Peyer's patch (tissue), 4 donors: ENCODE results near the gene PPP6C. TPM values are rescaled to one million over a fixed set of nuclear protein-coding genes. Genes with fewer than 3 reads are reported as not detected.

Experiments used
- DNase-seq, 3 donors: peaks; one replicate each; pipeline ENCODE4 v3.0.0-alpha.2; 2017 to 2019
- H3K27ac ChIP-seq, 4 donors: fragments of 200-600 bp; sonication (generic); one replicate each; pipeline ENCODE4 v1.5.1; 2016 to 2019
- H3K27me3 ChIP-seq, 2 donors: fragments of 200-600 bp; sonication (generic); one replicate each; pipeline ENCODE4 v1.5.1; 2019
- H3K36me3 ChIP-seq, 3 donors: fragments of 200-600 bp; sonication (generic); one replicate each; pipeline ENCODE4 v1.5.1; 2016 to 2019
- H3K4me1 ChIP-seq, 4 donors: fragments of 200-600 bp; sonication (generic); one replicate each; pipeline ENCODE4 v1.5.1; 2016 to 2019
- H3K4me3 ChIP-seq, 4 donors: fragments of 200-600 bp; sonication (generic); 1 replicate in 3 of 4; 2 replicates in 1 of 4; pipeline ENCODE4 v1.5.1; 2016 to 2019; ENCODE audit warnings: mild to moderate bottlenecking in 1 of 4
- H3K9me3 ChIP-seq, 4 donors: fragments of 200-600 bp; sonication (generic); one replicate each; pipeline ENCODE4 v1.5.1; 2016 to 2019; ENCODE audit warnings: mild to moderate bottlenecking in 1 of 4
- POLR2A ChIP-seq, 2 donors: fragments of 450-650 bp; IDR thresholded peaks; one replicate each; pipeline ENCODE4 v1.5.1; 2017; ENCODE audit warnings: antibody characterized with exemption in 2 of 2, mild to moderate bottlenecking in 2 of 2, moderate library complexity in 2 of 2
- total RNA-seq, 4 donors: library from RNA; depleted of rRNA; stranded (reverse); fragments of >200 nt; gene quantifications; one replicate each; pipeline ENCODE4 v1.1.0, GENCODE V29; 2016
- TF ChIP-seq, protein P1 (sequence below), 6 experiments: fragments of 450-650 bp in 4 of 6; fragments of 200-600 bp in 2 of 6; sonication (generic) in 1 of 6; IDR thresholded peaks; one replicate each; pipeline ENCODE4 v1.5.1; 2017 to 2019; ENCODE audit warnings: antibody characterized with exemption in 6 of 6, mild to moderate bottlenecking in 3 of 6, moderate library complexity in 1 of 6

PPP6C gene
- total RNA-seq, 4 donors from 2014 or later = 15.5 to 29.9 (median 20.0) TPM

DNA sequence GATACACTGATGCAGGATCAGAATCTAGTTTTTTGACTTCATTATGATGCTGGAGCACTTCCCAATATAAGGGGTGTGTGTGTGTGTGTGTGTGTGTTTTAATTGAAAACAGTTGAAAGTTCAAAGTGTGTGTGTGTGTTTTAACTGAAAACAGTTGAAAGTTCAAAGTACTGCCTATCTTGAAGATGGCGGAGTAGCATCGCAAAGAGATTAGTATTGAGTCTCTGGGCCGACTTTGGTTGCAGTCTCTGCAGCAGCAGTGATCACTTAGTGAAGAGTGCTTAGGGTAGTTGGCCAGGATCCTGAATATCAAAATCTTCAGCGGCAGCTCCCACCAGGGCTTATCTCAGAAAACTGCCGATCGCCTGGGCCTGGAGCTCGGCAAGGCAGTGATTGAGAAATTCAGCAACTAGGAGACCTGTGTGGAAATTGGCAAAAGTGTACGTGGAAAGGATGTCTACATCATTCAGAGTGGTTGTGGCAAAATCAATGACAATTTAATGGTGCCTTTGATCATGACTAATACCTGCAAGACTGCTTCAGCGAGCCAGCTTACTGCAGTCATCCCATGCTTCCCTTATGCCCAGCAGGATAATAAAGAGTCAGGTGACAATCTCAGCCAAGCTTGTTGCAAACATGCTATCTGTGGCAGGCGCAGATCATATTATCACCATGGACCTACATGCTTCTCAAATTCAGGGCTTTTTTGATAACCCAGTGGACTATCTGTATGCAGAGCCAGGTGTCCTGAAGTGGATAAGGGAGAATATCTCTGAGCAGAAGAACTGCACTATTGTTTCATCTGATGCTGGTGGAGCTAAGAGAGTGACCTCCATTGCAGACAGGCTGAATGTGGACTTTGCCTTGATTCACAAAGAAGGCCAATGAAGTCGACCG, 39.0 kb downstream of the PPP6C start:
- H3K4me3 ChIP-seq = no peak overlapping the region
- DNase-seq = no peak
- H3K9me3 ChIP-seq = no peaks in the 10 kb centered on the region
- H3K27me3 ChIP-seq = no peaks in the 10 kb centered on the region
- H3K36me3 ChIP-seq = peaks cover 0 to 60% (median 0%) of the 10 kb centered on the region in 3 donors
- no peak overlapping the region for H3K27ac ChIP-seq
- TF ChIP-seq, protein P1, sequence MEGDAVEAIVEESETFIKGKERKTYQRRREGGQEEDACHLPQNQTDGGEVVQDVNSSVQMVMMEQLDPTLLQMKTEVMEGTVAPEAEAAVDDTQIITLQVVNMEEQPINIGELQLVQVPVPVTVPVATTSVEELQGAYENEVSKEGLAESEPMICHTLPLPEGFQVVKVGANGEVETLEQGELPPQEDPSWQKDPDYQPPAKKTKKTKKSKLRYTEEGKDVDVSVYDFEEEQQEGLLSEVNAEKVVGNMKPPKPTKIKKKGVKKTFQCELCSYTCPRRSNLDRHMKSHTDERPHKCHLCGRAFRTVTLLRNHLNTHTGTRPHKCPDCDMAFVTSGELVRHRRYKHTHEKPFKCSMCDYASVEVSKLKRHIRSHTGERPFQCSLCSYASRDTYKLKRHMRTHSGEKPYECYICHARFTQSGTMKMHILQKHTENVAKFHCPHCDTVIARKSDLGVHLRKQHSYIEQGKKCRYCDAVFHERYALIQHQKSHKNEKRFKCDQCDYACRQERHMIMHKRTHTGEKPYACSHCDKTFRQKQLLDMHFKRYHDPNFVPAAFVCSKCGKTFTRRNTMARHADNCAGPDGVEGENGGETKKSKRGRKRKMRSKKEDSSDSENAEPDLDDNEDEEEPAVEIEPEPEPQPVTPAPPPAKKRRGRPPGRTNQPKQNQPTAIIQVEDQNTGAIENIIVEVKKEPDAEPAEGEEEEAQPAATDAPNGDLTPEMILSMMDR (IDR thresholded peaks at IDR 0.05) = no peak
- no peak for TF ChIP-seq POLR2A (IDR thresholded peaks at IDR 0.05)
- no peaks in the 10 kb centered on the region for H3K4me1 ChIP-seq

DNA sequence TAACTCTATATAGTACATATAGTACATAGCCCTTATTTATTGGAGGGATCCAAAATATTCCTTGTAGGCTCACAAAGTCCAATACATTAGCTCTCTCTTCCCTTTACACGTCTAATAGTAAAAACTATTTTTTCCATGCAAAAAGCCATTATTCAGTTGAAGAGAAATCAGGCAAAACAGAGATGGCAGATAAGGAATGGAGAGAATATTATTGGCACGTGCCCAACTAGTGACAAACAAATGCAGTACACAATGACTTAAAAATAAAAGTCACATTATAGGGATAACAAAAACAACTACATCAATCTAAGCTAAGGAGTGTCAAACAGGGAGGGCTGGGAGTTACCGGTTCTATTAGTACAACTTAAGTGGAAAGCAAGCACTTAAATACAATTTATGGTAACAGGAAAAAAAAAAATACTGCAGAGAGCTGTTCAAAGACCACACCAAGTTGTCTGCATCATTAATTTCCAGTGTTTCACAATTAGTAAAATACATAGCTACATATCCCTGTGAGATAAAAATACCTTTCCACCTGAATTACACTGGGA, 42.1 kb downstream of the PPP6C start:
- DNase-seq = no peak
- Histone ChIP-seq H3K9me3 (no peaks in the 10 kb centered on the region), H3K27me3 (no peaks in the 10 kb centered on the region)

DNA sequence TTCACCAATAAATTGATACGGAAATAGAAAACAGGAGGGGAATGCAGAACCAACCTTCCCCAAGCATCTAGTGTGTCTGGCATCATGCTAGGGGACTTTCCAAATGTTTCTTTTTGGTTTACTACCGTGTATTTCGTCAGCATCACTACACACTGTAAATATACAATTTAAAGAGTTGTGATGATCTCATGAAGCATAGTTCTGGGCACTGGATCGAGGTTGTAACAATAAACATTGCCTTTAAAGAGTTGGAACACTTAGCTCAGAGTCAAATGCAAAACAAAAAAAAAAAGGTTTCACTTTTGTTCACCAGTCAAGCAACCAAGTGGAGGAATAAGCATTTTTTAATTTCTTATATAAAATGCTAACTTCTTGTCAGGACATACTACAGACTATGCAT, 43.4 kb downstream of the PPP6C start:
- Histone ChIP-seq H3K9me3 (no peaks in the 10 kb centered on the region), H3K27me3 (no peaks in the 10 kb centered on the region), H3K4me1 (peaks cover 0 to 7% (median 0%) of the 10 kb centered on the region in 4 donors), H3K36me3 (peaks cover 0 to 21% (median 0%) of the 10 kb centered on the region in 3 donors), H3K27ac (no peak overlapping the region), H3K4me3 (no peak overlapping the region)
- no peak for TF ChIP-seq POLR2A (IDR thresholded peaks at IDR 0.05)
- TF ChIP-seq, protein P1 (IDR thresholded peaks at IDR 0.05) = no peak
- DNase-seq = no peak

More for the DNA sequence above, 42.1 kb downstream of the PPP6C start:
- Histone ChIP-seq H3K27ac (no peak overlapping the region), H3K4me1 (peaks cover 0 to 4% (median 0%) of the 10 kb centered on the region in 4 donors), H3K4me3 (no peak overlapping the region), H3K36me3 (peaks cover 0 to 33% (median 0%) of the 10 kb centered on the region in 3 donors)
- TF ChIP-seq POLR2A (IDR thresholded peaks at IDR 0.05) = no peak

DNA sequence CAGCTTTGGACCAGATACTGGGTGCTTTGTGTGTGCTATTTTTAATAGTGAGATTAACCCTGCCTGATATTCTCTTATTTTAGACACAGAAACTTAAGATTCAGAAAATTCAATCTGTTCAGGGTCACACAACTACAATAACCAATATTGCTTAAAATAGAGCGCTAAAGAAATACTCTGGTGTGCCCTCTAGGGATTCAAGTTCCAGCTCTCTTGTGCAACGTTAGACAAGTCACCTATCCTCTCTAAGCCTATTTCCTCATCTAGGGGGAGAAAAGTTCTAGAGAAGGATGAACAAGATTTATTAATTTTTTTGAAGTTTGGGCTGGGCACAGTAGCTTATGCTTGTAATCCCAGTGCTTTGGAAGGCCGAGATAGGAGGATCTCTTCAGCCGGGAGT, 44.2 kb downstream of the PPP6C start:
- H3K36me3 ChIP-seq = peaks cover 0 to 12% (median 0%) of the 10 kb centered on the region in 3 donors
- DNase-seq = no peak
- no peaks in the 10 kb centered on the region for H3K9me3 ChIP-seq
- peaks cover 0 to 7% (median 0%) of the 10 kb centered on the region in 4 donors for H3K4me1 ChIP-seq
- no peaks in the 10 kb centered on the region for H3K27me3 ChIP-seq
- TF ChIP-seq, protein P1 (IDR thresholded peaks at IDR 0.05) = no peak
- no peak for TF ChIP-seq POLR2A (IDR thresholded peaks at IDR 0.05)
- H3K4me3 ChIP-seq = no peak overlapping the region
- no peak overlapping the region for H3K27ac ChIP-seq

DNA sequence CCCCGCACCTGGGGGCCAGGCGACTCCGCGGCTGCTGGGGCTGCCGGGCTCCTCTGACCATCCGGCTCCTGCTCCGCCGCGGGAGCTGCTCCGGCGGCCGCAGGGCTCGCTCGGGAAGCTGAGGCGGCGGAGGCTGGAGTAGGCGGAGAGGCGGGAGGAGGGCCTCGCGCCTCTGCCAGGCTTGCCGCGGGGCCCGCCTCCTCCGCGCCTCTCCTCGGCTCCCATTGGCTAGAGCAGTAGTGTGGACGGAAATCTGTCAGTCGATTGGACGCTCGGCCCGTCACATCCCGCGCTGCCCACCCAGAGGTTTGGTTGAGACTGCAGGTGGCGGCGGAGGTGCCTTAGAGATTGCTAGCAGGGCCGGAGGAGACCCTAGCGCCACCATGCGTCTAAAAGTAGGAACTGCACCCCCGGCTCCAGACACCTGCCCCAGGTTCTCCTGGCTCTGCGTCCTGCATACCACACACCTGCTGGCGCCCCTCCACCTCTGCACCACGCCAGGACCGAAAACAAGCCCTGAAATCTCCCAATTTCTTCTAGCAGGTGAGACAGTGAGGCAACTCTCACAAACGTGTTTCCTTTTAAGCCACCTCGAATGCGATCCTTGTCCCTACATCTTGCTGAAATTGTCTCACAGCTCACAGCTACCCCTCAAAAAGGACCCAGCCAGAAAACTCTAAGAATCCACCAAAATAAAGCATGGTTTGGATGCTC, 46.1 kb downstream of the PPP6C start, which contains the start of gene SCAI:
TSS of gene SCAI (minus strand) at position 152 of the 714 bp plus-strand sequence. CDS start at position 61, 91 bp downstream.
- Histone ChIP-seq H3K27ac (peak within 1 kb of the TSS; percentile 67 to 83 (median 76)), H3K4me3 (peak within 1 kb of the TSS; percentile 83 to 98 (median 86)), H3K9me3 (no peaks in the 10 kb centered on the region), H3K27me3 (no peaks in the 10 kb centered on the region), H3K36me3 (no peaks in the 10 kb centered on the region), H3K4me1 (peaks cover 0 to 7% (median 0%) of the 10 kb centered on the region in 4 donors)
- TF ChIP-seq, protein P1 (IDR thresholded peaks at IDR 0.05) = peak; percentile 97 to 100 (median 99)
- peak; percentile 27 to 49 for TF ChIP-seq POLR2A (IDR thresholded peaks at IDR 0.05)
- peak; percentile 98 to 100 (median 99) for DNase-seq
